ENCODE data around the gene NFATC1. TPM values are rescaled to one million over a fixed set of nuclear protein-coding genes. Genes with fewer than 3 reads are reported as not detected.

The NFATC1 gene
- total RNA-seq, 1 donor from 2014 or later: 64.1 TPM

- DNase-seq (ENCODE audit: low spot score in 2 of 2): no peak
- H3K9me3 ChIP-seq: peaks cover 0 to 6% of the 10 kb centered on the region in 2 donors
- no peaks in the 10 kb centered on the region for H3K4me1 ChIP-seq
- H3K36me3 ChIP-seq: peaks cover 4 to 13% of the 10 kb centered on the region in 2 donors
- no peak overlapping the region for H3K4me3 ChIP-seq
- H3K27me3 ChIP-seq: no peaks in the 10 kb centered on the region
- intact Hi-C loops (cut with DNase I): no loop called here
- no peak overlapping the region for H3K27ac ChIP-seq
- no peak for TF ChIP-seq CTCF (IDR thresholded peaks at IDR 0.05)
These were observed 137.4 kb downstream of the NFATC1 start for GRCh38 chr18:79533146-79533545.

- Histone ChIP-seq H3K27me3 (no peaks in the 10 kb centered on the region), H3K36me3 (peaks cover 0 to 9% of the 10 kb centered on the region in 2 donors), H3K4me1 (no peaks in the 10 kb centered on the region), H3K4me3 (no peak overlapping the region), H3K9me3 (peaks cover 0 to 6% of the 10 kb centered on the region in 2 donors), H3K27ac (no peak overlapping the region)
- TF ChIP-seq CTCF (IDR thresholded peaks at IDR 0.05): no peak
- DNase-seq (ENCODE audit: low spot score in 2 of 2): no peak
- intact Hi-C loops (cut with DNase I): no loop called here
These were observed 137.9 kb downstream of the NFATC1 start for GRCh38 chr18:79533591-79533990.

- intact Hi-C loops (cut with DNase I): no loop called here
- H3K27me3 ChIP-seq: no peaks in the 10 kb centered on the region
- no peaks in the 10 kb centered on the region for H3K4me1 ChIP-seq
- peaks cover 0 to 4% of the 10 kb centered on the region in 2 donors for H3K36me3 ChIP-seq
- peaks cover 0 to 6% of the 10 kb centered on the region in 2 donors for H3K9me3 ChIP-seq
- TF ChIP-seq CTCF (IDR thresholded peaks at IDR 0.05): no peak
- no peak overlapping the region for H3K27ac ChIP-seq
- no peak overlapping the region for H3K4me3 ChIP-seq
- DNase-seq (ENCODE audit: low spot score in 2 of 2): no peak
These were observed 138.6 kb downstream of the NFATC1 start for GRCh38 chr18:79534356-79534755.

GRCh38 chr18:79537758-79538157 lies 142.0 kb downstream of the NFATC1 start:
- Histone ChIP-seq H3K4me1 (no peaks in the 10 kb centered on the region), H3K4me3 (no peak overlapping the region), H3K36me3 (no peaks in the 10 kb centered on the region), H3K27ac (no peak overlapping the region), H3K27me3 (no peaks in the 10 kb centered on the region), H3K9me3 (peaks cover 0 to 6% of the 10 kb centered on the region in 2 donors)
- DNase-seq (ENCODE audit: low spot score in 2 of 2): no peak
- intact Hi-C loops (cut with DNase I): no loop called here
- TF ChIP-seq CTCF (IDR thresholded peaks at IDR 0.05): no peak

GRCh38 chr18:79538635-79539034 lies 142.9 kb downstream of the NFATC1 start:
- H3K4me1 ChIP-seq: no peaks in the 10 kb centered on the region
- no peaks in the 10 kb centered on the region for H3K36me3 ChIP-seq
- H3K4me3 ChIP-seq: no peak overlapping the region
- TF ChIP-seq CTCF (IDR thresholded peaks at IDR 0.05): no peak
- H3K27me3 ChIP-seq: no peaks in the 10 kb centered on the region
- H3K27ac ChIP-seq: no peak overlapping the region
- H3K9me3 ChIP-seq: peaks cover 0 to 6% of the 10 kb centered on the region in 2 donors
- no peak for DNase-seq (ENCODE audit: low spot score in 2 of 2)
- intact Hi-C loops (cut with DNase I): no loop called here

Data from ascending aorta (tissue), 2 donors.